Stimulated activated CD8-positive, alpha-beta memory T cell treated with anti-CD3 and anti-CD28 coated beads, Interleukin-7, amount 100 ng/mL, for 48 hours (primary cell): ENCODE data around the gene STAT1.
"Not testable (repeated sequence)": the region's sequence is repeated elsewhere in the genome, so short reads cannot be mapped to it uniquely, and the experiment has no call there.

Experiments
- DNase-seq, 2 donors: peaks; one replicate each; pipeline ENCODE4 v3.0.0-alpha.2; 2020; ENCODE audit warnings: low read depth in 1 of 2; ENCODE audit errors: extremely low read depth in 1 of 2

The STAT1 gene

GRCh38 chr2:190965580-190966222, 48.3 kb downstream of the STAT1 start:
- no peak for DNase-seq

DNA sequence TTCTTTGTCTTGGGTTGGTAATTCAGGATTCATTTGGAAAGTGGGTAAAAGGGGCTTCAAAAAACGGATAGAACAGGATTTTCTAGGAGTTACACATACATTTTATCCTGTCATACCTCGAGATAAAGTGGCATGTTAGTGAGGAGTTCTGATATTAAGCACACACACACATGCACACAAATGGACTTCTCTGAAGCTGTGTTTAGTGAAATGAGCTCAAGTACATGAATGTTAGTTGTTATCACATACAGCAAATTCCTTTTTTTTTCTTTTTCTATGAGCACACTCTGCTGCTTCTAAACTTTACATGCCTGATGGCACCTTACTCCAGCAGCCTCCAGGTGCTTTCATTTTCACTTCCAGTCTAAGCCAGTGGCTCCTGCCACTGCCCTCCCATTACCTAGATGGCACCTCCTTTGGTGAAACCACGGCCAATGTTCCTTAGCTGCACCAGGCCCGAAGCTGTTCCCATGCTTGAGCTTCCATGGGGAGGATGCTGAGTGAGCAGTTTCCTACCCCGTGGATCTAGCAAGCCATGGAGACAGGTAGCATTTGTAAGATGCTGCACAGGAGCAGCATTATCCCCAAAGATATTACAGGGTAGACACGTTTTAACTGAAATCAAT, 49.7 kb downstream of the STAT1 start:
- no peak for DNase-seq

- no peak for DNase-seq
Measured at GRCh38 chr2:190963088-190963487, 50.9 kb downstream of the STAT1 start.

GRCh38 chr2:190961918-190962487, 52.0 kb downstream of the STAT1 start:
- no peak for DNase-seq

DNA sequence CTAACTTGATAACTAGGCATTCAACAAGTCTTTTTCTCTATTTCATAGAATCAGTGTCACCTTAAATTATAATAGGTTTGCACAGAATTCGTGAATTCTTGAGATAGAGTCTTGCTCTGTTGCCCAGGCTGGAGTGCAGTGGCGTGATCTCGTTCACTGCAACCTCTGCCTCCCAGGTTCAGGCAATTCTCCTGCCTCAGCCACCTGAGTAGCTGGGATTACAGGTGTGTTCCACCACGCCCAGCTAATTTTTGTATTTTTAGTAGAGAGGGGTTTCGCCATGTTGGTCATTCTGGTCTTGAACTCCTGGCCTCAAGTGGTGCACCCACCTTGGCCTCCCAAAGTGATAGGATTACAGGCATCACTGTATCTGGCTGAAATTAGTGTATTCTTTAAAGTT, 52.9 kb downstream of the STAT1 start:
- not testable (repeated sequence) for DNase-seq

DNA sequence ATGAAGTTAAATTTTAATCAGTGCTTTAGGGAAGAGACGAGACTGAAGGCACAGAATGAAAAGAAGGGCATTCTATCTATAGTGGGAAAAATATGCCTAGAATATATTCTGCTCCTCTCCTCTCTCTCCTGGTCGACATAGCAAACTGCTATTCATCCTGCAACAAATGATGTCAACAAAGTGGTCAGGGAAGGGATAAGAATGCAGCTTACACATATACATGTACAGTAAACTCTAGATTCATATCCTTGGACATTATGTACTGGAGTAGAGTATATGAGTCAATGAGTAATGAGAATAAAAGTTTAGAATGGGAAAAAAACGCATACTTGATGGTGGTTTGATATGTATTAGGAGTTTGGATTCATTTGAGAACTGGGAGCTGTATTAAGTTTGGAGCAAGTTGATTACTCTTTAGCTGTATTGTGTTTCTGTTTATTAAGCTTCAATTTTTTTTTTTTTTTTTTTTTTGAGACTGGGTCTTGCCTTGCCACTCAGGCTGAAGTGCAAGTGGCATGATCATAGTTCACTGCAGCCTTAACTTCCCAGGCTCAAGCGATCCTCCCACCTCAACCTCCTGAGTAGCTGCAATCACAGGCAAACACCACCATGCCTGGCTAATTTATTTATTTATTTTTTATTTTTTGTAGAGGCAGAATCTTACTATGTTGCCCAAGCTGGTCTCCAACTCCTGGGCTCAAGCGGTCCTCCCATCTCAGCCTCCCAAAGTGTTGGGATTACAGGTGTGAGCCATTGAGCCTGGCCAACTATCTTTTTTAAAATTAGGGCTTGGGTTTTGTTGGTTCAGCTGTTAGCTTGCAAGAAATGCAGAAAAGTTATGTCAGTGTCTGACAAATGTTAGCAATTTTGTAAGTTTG, 53.8 kb downstream of the STAT1 start:
- DNase-seq, result no peak

- DNase-seq, result no peak
Measured at GRCh38 chr2:190953257-190953656, 60.7 kb downstream of the STAT1 start.

DNA sequence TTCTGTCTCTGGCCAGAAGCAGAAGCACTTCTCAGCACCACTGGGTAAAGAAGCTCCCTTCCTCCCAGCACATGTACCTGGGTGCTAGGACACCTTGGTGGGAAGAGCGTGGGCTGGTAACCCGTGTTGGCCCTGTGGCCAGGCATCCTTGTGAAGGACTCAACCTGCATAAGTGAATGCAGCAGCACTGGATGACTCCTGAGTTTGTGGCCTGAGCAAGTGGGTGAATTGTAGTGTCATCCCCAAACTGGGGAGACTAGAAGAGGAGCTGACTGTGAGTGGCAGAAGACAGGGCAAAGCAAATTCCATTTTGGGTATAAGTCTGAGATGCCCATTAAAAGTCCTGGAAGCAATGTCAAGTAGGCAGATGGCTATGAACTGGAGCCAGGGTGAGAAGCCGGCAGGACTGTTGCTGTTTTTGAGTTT, 63.4 kb downstream of the STAT1 start:
- no peak for DNase-seq

DNA sequence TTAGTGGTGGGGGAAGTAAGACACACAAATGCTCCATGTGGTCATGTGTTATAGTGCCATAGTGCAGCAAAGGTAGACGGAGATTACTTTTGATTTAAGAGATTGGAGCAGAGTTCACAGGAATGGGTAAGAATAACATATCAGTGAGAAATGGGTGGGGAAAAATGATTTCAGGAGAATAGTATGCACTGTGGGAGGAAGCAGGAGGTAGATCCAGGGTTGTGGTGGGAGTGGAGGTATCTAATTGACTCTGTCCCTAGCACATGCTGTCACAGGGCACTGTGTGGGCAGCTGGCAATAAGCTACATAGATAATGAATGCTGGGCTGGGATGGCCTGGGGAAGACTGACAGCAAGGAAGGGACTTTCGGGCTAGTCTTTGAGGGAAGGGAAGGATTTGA, 65.3 kb downstream of the STAT1 start:
- no peak for DNase-seq

GRCh38 chr2:190947711-190948251, 66.2 kb downstream of the STAT1 start:
- DNase-seq, result no peak

DNA sequence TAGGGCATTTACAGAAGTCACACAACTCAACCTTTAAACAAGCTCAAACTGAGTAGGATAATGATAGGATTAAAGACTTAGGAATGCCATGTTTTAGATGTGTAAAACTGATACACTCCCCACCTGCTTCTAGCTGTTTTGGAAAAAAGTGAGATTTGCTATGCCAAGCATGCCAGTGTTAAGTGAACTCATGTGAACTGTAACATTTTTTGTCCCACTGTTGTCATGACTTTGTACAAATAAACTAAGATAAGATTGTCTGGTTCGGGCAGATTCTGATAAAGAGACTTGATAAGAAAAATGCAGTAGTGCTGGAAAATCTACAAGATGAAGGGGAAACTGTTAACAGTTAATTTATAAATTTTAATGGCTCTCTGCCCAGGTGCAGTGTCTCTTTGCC, 66.8 kb downstream of the STAT1 start:
- no peak for DNase-seq

GRCh38 chr2:190943706-190944105, 70.3 kb downstream of the STAT1 start:
- no peak for DNase-seq

GRCh38 chr2:190942697-190943096, 71.3 kb downstream of the STAT1 start:
- no peak for DNase-seq

DNA sequence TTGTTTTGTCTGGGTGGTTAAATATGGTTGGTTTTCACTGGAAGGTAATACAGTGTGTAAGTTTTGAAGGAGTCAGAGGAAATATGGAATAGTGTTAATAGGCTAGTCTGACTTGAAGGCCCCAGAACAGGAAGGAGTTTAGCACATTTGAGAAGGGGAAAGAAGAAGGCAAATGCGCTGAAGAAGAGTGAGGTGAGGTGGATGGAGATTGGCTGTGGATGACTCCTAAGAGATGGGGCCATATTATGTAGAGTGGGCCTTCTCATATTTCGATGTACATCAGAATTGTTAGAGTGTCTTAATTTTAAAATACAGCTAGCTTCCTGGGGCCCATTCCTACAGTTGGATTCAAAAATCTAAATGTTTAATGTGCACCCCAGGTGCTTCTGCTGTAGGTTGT, 72.4 kb downstream of the STAT1 start:
- DNase-seq, result no peak

DNA sequence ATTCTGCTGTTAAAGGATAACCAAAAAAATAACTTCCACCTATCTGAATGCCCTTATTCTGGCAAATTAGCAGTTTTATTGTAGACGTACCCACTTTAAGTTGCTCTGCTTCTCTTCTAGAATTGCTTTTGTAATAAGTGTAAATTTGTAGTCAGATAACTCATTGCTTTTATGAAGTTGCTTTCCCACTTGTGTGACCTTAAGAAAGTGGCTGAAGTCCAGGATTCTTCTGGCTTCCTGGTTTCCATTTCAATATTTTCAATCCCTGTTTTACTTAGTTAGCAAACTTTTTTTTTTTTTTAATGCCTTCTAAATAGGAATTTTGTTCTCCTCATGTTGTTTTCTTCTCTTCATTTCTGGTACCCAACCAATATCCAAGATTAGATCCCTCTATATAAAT, 73.5 kb downstream of the STAT1 start:
- no peak for DNase-seq

DNA sequence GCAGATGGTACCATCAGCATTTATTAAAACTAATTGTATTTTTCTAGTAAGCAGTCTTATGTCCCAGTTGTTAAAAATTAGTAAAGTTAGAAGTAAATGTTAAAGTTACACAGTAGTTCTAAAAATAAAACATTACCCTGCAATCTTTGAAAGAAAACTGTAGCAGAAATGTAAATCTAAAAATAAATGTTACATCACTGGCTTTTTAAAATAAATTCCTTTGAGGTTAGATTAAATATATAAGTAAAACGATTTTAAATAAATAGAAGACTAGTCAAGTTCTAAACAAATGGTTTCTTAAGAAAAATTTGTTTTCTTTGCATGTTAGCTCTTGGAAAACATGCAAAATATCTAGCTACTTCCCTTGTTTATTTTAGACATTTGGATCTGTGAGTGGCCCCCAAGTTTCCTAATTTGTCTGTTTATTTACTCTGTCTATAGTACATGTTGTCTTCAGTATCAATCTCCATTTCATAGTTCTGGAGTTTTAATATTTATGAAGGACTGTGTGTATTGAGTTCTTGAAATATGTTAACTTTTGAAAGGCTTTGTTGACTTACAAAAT, 75.1 kb downstream of the STAT1 start:
- no peak for DNase-seq

DNA sequence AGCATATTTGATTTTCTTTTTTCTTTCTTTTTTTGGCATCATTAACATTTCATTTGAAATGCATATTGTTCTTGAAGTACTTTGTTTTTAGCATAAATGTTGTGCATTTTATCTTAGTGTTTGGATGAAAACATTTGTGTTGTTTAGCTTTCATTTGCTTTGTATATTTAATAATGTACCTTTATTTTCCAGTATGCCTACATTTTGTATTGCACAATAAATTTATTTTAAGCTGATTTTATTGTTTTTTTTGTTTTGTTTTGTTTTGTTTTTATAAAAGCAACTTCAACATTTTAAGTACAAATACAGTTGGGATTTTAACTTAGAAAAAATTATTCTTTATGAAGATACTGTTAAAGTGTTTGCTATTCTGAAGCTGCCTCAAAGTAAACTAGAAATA, 78.9 kb downstream of the STAT1 start:
- DNase-seq, result no peak

GRCh38 chr2:190933361-190933760, 80.6 kb downstream of the STAT1 start:
- no peak for DNase-seq

DNA sequence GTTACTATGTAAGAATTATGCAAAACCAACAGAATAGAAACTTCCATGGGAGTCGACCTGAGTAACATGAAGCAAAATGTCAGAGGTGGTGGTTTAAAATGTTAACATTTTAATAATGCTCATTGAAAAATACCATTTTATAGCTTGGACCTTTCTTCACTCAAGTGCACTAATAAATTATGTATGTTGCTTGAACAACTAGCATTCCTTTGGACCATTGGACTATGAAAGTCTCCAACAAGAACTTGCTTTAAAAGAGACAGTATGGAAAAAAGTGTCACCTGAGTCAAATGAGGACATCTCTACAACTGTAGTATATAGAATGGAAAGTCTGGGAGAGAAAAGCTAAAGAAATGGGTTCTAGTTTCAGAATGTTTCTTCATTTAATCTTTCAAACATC, 81.5 kb downstream of the STAT1 start:
- no peak for DNase-seq

GRCh38 chr2:190930411-190930810, 83.6 kb downstream of the STAT1 start:
- DNase-seq, result no peak

DNA sequence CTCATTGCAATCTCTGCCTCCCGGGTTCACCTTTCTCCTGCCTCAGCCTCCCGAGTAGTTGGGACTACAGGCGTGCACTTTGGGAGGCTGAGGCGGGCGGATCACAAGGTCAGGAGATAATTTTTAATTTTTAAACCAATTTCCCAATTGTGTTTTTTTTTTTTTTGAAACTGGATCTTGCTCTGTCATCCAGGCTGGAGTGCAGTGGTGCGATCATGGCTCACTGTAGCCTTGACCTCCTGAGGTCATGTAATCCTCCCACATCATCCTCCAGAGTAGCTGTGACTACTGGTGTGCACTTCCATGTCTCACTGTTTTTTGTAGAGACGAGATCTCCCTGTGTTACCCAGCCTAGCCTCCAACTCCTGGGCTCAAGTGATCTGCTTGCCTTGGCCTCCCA, 84.1 kb downstream of the STAT1 start:
- no peak for DNase-seq
